HCT116 (cell line): ENCODE data around the gene ST7L.

Source experiments
- EZH2 ChIP-seq: fragments of 200-600 bp; sonication (generic); IDR thresholded peaks from 2 replicates; pipeline ENCODE4 v1.6.1; 2017; ENCODE audit warnings: antibody characterized with exemption, mixed run types
- MAX ChIP-seq: IDR thresholded peaks from 2 replicates; pipeline ENCODE4 v1.6.1; 2012
- POLR2A ChIP-seq: IDR thresholded peaks from 2 replicates; pipeline ENCODE4 v1.7.0; 2011; ENCODE audit warnings: borderline replicate concordance; ENCODE audit not compliant: insufficient read depth, insufficient read length; ENCODE audit errors: extremely low read depth
- RAD21 ChIP-seq: IDR thresholded peaks from 2 replicates; pipeline ENCODE4 v1.6.1; 2012; ENCODE audit warnings: low read depth, mild to moderate bottlenecking
- SP1 ChIP-seq: IDR thresholded peaks from 2 replicates; pipeline ENCODE4 v1.6.1; 2012; ENCODE audit warnings: low read depth
- YY1 ChIP-seq: IDR thresholded peaks from 2 replicates; pipeline ENCODE4 v1.6.1; 2011; ENCODE audit warnings: low read length, low read depth, moderate library complexity, mild to moderate bottlenecking; ENCODE audit not compliant: insufficient replicate concordance; ENCODE audit errors: extremely low read depth
- TF ChIP-seq, protein P1 (sequence below), 3 experiments: fragments of 200-600 bp in 1 of 3; sonication (generic) in 1 of 3; IDR thresholded peaks in 2 of 3; conservative IDR thresholded peaks in 1 of 3; 2 replicates each; pipeline ENCODE4 v1.5.1; 2012 to 2017; ENCODE audit warnings: low read depth in 2 of 3, low read length in 2 of 3, antibody characterized with exemption in 1 of 3, borderline replicate concordance in 1 of 3, control low read depth in 1 of 3, mild to moderate bottlenecking in 1 of 3, mixed read lengths in 1 of 3, mixed run types in 1 of 3, moderate library complexity in 1 of 3; ENCODE audit not compliant: insufficient read depth in 1 of 3

GRCh38 chr1:112581586-112582192, 37.3 kb downstream of the ST7L start:
- TF ChIP-seq EZH2 (no peak), YY1 (no peak), POLR2A (no peak), SP1 (no peak), MAX (no peak), RAD21 (no peak)
- TF ChIP-seq, protein P1, sequence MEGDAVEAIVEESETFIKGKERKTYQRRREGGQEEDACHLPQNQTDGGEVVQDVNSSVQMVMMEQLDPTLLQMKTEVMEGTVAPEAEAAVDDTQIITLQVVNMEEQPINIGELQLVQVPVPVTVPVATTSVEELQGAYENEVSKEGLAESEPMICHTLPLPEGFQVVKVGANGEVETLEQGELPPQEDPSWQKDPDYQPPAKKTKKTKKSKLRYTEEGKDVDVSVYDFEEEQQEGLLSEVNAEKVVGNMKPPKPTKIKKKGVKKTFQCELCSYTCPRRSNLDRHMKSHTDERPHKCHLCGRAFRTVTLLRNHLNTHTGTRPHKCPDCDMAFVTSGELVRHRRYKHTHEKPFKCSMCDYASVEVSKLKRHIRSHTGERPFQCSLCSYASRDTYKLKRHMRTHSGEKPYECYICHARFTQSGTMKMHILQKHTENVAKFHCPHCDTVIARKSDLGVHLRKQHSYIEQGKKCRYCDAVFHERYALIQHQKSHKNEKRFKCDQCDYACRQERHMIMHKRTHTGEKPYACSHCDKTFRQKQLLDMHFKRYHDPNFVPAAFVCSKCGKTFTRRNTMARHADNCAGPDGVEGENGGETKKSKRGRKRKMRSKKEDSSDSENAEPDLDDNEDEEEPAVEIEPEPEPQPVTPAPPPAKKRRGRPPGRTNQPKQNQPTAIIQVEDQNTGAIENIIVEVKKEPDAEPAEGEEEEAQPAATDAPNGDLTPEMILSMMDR (IDR thresholded peaks at IDR 0.05 in 2 of 3, conservative IDR thresholded peaks at IDR 0.05 in 1 of 3; ENCODE audit: borderline replicate concordance in 1 of 3, insufficient read depth in 1 of 3, low read depth in 2 of 3, low read length in 2 of 3) = no peak
